Neural crest cell (in vitro differentiated cells): Measurements from ENCODE around the gene SLC18B1. TPM values are rescaled to one million over a fixed set of nuclear protein-coding genes. Genes with fewer than 3 reads are reported as not detected.

Experiments
- DNase-seq: peaks from one replicate; pipeline ENCODE4 v3.0.0; 2021; ENCODE audit warnings: low read depth, mixed read lengths, low spot score
- H3K27ac Mint-ChIP-seq: one replicate; pipeline ENCODE4 v1.8.0; 2021; ENCODE audit warnings: mild to moderate bottlenecking, mixed read lengths; ENCODE audit not compliant: unreplicated experiment
- H3K27me3 Mint-ChIP-seq: 2 replicates; pipeline ENCODE4 v1.8.0; 2021; ENCODE audit warnings: low read depth, mild to moderate bottlenecking, mixed read lengths
- H3K36me3 Mint-ChIP-seq: 2 replicates; pipeline ENCODE4 v1.8.0; 2021; ENCODE audit warnings: low read depth, mild to moderate bottlenecking, mixed read lengths
- H3K4me1 Mint-ChIP-seq: 2 replicates; pipeline ENCODE4 v1.8.0; 2021; ENCODE audit warnings: mixed read lengths
- H3K4me3 Mint-ChIP-seq: one replicate; pipeline ENCODE4 v1.8.0; 2021; ENCODE audit warnings: mild to moderate bottlenecking, mixed read lengths
- H3K9me3 Mint-ChIP-seq: 2 replicates; pipeline ENCODE4 v1.8.0; 2021; ENCODE audit warnings: mixed read lengths
- total RNA-seq: library from RNA; stranded (reverse); gene quantifications from 2 replicates; pipeline ENCODE4 v1.2.1, GENCODE V29; 2021
- TF ChIP-seq, protein P1 (sequence below): fragments of 200-600 bp; sonication (generic); conservative IDR thresholded peaks from 2 replicates; pipeline ENCODE4 v1.5.0; 2021; ENCODE audit warnings: antibody characterized with exemption, mild to moderate bottlenecking

SLC18B1 gene
- total RNA-seq, 1 donor from 2014 or later: 18.4 TPM

DNA sequence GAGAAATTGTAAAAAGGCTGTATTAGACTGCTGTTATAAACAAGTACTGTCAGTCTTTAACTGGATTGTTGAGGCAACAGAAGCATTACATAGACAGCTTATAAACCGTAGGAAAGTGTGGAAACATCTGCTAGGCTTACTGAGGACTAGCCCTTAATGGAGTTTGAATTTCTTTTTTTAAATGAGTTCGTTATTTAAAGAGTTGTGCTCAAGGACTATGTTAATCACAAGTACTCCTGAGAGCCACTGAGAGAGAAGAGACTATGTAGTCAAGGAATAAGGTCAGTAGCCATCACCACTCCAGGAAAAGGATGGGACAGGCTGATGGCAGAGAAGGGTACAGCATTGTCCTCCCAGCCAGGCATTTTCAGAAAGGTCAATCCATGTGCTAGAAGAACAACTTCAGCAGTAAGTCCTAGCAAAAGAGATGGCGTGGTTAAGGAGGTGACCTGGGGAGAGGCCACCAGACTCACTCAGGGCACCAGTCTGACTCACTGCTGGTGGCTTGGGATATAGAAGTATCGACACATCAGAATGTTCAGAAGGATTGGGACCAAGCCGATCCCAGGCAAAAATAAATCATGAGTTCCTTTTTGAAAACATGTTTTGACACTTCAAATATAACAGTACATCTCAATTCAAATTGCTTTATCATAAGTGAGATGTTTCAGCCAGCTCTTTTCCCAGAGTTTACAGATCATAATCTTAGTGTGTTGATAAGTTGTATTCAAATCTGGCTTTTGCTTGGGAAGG, 22.4 kb upstream of the SLC18B1 start:
- no peak for DNase-seq
- TF ChIP-seq, protein P1, sequence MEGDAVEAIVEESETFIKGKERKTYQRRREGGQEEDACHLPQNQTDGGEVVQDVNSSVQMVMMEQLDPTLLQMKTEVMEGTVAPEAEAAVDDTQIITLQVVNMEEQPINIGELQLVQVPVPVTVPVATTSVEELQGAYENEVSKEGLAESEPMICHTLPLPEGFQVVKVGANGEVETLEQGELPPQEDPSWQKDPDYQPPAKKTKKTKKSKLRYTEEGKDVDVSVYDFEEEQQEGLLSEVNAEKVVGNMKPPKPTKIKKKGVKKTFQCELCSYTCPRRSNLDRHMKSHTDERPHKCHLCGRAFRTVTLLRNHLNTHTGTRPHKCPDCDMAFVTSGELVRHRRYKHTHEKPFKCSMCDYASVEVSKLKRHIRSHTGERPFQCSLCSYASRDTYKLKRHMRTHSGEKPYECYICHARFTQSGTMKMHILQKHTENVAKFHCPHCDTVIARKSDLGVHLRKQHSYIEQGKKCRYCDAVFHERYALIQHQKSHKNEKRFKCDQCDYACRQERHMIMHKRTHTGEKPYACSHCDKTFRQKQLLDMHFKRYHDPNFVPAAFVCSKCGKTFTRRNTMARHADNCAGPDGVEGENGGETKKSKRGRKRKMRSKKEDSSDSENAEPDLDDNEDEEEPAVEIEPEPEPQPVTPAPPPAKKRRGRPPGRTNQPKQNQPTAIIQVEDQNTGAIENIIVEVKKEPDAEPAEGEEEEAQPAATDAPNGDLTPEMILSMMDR: no peak
- peaks cover 30% of the 10 kb centered on the region for H3K36me3 Mint-ChIP-seq
- H3K27ac Mint-ChIP-seq: no peak overlapping the region
- peaks cover 32% of the 10 kb centered on the region for H3K4me1 Mint-ChIP-seq
- peak overlapping the region; percentile 16 for H3K4me3 Mint-ChIP-seq
- no peaks in the 10 kb centered on the region for H3K9me3 Mint-ChIP-seq
- H3K27me3 Mint-ChIP-seq: peaks cover 4% of the 10 kb centered on the region

DNA sequence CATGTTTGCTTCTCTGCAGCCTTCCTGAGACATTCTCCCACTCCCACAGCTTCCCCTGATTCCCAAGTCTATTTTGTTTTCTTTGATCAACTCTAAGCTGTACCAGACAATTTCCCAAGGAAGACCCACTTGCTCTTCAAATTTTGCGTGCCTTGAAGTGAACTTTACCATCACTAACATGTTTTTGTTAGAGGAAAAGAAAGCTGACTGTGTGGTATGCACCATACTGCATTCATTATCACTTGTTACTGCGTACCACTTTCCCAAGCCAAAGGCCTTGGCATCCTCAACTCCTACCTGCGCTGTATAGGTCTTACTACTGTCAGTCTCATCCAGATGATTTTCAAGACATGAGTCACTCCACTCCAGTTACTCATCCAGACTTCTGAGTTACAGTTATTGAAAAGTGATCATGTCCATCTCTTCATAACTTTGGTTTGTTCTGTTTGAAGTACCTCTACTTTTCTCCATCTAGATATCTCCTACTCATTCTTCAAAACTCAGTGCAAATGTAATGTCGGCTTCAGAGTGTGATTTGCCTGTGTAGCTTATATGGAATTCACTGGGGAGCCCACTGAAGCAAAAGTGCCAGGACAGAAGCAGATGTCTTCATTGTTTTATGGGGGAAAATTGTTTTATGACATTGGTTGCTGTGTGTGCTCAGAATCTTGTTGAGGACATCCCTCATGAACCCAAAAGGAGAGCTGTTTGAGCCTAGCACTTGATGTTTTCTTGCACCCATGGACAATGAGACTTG, 21.1 kb upstream of the SLC18B1 start:
- TF ChIP-seq, protein P1: no peak
- H3K9me3 Mint-ChIP-seq: no peaks in the 10 kb centered on the region
- no peak for DNase-seq
- peaks cover 5% of the 10 kb centered on the region for H3K27me3 Mint-ChIP-seq
- peaks cover 41% of the 10 kb centered on the region for H3K36me3 Mint-ChIP-seq
- no peak overlapping the region for H3K27ac Mint-ChIP-seq
- H3K4me3 Mint-ChIP-seq: peak overlapping the region; percentile 16
- peaks cover 45% of the 10 kb centered on the region for H3K4me1 Mint-ChIP-seq

DNA sequence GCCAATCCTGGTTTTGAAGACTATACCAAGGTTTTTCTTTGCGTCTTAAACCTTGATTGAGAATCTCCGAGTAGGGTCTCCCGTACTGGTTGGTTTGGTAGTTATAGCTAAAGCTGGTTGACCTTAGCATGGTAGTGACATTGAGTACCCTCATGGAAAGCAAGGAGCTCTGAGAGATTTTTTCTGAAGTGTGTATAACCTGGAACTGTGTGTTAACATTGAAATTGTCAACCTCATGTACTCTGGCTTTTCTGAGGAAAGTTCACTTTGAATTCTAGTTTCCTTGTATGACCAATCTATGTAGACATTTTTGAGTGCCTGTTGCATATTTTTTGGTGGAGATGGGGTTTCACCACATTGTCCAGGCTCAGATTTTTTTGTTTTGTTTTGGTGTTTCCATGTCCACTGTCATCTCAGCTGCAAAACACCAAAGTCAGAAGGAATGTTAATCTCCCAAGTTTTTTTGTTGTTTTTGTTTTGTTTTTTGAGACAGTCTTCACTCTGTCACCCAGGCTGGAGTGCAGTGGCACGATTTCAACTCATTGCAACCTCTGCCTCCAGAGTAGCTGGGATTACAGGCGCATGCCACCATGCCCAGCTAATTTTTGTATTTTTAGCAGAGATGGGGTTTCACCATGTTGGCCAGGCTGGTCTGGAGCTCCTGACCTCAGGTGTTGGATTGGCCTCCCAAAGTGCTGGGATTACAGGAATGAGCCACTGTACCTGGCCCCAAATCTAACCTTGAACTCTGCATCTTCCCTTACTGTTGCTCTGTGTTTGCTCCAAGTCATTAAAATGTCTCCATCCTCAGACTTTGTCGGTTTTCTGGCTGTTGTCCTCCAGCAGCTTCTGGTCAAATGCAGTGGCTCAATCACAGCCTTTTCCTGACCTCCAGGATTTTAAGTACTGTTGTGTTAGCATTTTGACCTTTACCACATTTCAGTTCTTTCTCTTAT, 20.2 kb upstream of the SLC18B1 start:
- Mint-ChIP-seq H3K4me3 (peak overlapping the region; percentile 65), H3K36me3 (peaks cover 47% of the 10 kb centered on the region), H3K27ac (no peak overlapping the region), H3K4me1 (peaks cover 53% of the 10 kb centered on the region), H3K27me3 (peaks cover 11% of the 10 kb centered on the region), H3K9me3 (no peaks in the 10 kb centered on the region)
- DNase-seq: no peak
- TF ChIP-seq, protein P1: no peak

DNA sequence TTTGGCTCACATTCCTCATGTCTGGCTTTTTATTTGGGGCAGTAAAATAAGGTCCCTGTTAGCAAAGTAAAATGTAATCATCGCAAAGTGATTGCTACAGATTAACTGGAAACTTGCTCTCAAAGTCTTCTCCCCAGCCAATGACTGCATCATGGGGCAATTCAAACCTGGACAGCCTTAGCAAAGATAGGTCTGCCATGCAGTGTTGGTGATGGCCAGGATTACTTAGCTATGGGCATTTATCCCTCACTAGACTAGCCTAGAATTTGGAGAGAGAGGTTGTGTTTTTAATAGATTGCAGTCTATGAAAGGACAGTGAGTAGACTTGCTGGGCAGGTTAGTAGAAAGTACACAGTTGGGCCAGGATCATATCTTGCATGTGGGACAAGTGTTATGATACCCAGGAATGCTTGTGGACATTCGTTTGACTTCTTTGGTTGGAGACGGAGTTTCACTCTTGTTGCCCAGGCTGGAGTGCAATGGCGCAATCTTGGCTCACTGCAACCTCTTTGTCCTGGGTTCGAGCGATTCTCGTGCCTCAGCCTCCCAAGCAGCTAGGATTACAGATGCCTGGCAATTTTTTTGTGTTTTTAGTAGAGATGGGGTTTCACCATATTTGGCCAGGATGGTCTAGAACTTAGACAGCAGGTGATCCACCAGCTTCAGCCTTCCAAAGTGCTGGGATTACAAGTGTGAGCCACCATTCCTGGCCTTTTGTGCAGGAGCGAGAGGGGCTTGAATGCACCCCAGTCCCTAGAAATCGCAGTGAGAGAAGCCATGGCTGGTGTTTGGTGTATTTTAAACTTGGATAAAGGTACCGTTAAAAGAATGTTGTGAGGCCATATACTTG, 19.3 kb upstream of the SLC18B1 start:
- Mint-ChIP-seq H3K4me3 (peak overlapping the region; percentile 73), H3K4me1 (peaks cover 61% of the 10 kb centered on the region), H3K9me3 (no peaks in the 10 kb centered on the region), H3K27me3 (peaks cover 9% of the 10 kb centered on the region), H3K36me3 (peaks cover 47% of the 10 kb centered on the region), H3K27ac (no peak overlapping the region)
- DNase-seq: no peak
- TF ChIP-seq, protein P1: no peak
